DMS 273 treated with DMSO at 0.1 percent for 48 hours (cell line): ENCODE data around the gene TMOD1.
A peak's percentile ranks its signal among the peaks of the same experiment; 100 is the strongest.
"Not testable (repeated sequence)": the region's sequence is repeated elsewhere in the genome, so short reads cannot be mapped to it uniquely, and the experiment has no call there.

ENCODE experiments used
- DNase-seq: peaks from one replicate; lab custom pipeline; 2025; lab: John Stamatoyannopoulos, UW

Gene TMOD1

GRCh38 chr9:97567894-97568202 is 66.4 kb downstream of the TMOD1 start:
- no peak for DNase-seq

- no peak for DNase-seq
Observed at GRCh38 chr9:97568461-97569275, 67.2 kb downstream of the TMOD1 start.

- peak; percentile 15 for DNase-seq
Observed at GRCh38 chr9:97570899-97571298, 69.4 kb downstream of the TMOD1 start.

- no peak for DNase-seq
Observed at GRCh38 chr9:97571664-97572063, 70.2 kb downstream of the TMOD1 start.

- DNase-seq: no peak
Observed at GRCh38 chr9:97572196-97572891, 70.9 kb downstream of the TMOD1 start.

GRCh38 chr9:97572892-97573365 is 71.5 kb downstream of the TMOD1 start:
- DNase-seq: no peak

GRCh38 chr9:97573482-97574073 is 72.1 kb downstream of the TMOD1 start:
- no peak for DNase-seq

GRCh38 chr9:97574101-97574571 is 72.7 kb downstream of the TMOD1 start:
- not testable (repeated sequence) for DNase-seq

- DNase-seq: not testable (repeated sequence)
Observed at GRCh38 chr9:97574921-97575672, 73.6 kb downstream of the TMOD1 start.

GRCh38 chr9:97575673-97576200 is 74.3 kb downstream of the TMOD1 start:
- DNase-seq: no peak

GRCh38 chr9:97577051-97577450 is 75.6 kb downstream of the TMOD1 start:
- DNase-seq: no peak

- no peak for DNase-seq
Observed at GRCh38 chr9:97578846-97579245, 77.4 kb downstream of the TMOD1 start.

GRCh38 chr9:97579914-97580313 is 78.4 kb downstream of the TMOD1 start:
- DNase-seq: no peak

- DNase-seq: not testable (repeated sequence)
Observed at GRCh38 chr9:97581590-97581989, 80.1 kb downstream of the TMOD1 start.

- DNase-seq: not testable (repeated sequence)
Observed at GRCh38 chr9:97584778-97585177, 83.3 kb downstream of the TMOD1 start.

- DNase-seq: not testable (repeated sequence)
Observed at GRCh38 chr9:97586909-97587308, 85.4 kb downstream of the TMOD1 start.

- no peak for DNase-seq
Observed at GRCh38 chr9:97591535-97591934, 90.1 kb downstream of the TMOD1 start.

GRCh38 chr9:97592126-97592525 is 90.7 kb downstream of the TMOD1 start:
- DNase-seq: no peak

- no peak for DNase-seq
Observed at GRCh38 chr9:97593960-97594359, 92.5 kb downstream of the TMOD1 start.

GRCh38 chr9:97594381-97594921 is 93.0 kb downstream of the TMOD1 start:
- peak; percentile 63 for DNase-seq

- peak; percentile 46 for DNase-seq
Observed at GRCh38 chr9:97596906-97597305, 95.4 kb downstream of the TMOD1 start.
